Peyer's patch (tissue), 4 donors: ENCODE measurements around the gene OR52N1.

Experiments
- POLR2A ChIP-seq, 2 donors: fragments of 450-650 bp; IDR thresholded peaks; one replicate each; pipeline ENCODE4 v1.5.1; 2017; ENCODE audit warnings: antibody characterized with exemption in 2 of 2, mild to moderate bottlenecking in 2 of 2, moderate library complexity in 2 of 2
- TF ChIP-seq, protein P1 (sequence below), 6 experiments: fragments of 450-650 bp in 4 of 6; fragments of 200-600 bp in 2 of 6; sonication (generic) in 1 of 6; IDR thresholded peaks; one replicate each; pipeline ENCODE4 v1.5.1; 2017 to 2019; ENCODE audit warnings: antibody characterized with exemption in 6 of 6, mild to moderate bottlenecking in 3 of 6, moderate library complexity in 1 of 6

DNA sequence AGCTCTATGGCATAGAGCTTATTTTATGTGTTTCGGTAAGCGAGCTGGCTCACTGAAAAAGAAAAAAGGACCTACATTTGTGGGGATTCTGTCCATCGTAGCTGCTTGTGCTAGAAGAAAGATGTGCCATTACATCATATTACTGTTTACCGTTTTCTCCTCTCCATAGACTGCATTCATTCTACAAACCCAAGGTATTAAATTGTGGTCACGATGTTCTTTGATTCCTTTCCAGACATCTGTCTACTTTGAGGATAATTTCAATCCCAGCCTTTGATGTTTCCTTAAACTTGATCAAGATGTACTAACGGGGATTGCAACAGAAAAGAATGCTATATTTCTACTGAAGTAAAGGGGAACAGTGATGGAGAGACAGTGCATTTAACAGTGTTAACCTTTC lies 5.5 kb upstream of the OR52N1 start:
- TF ChIP-seq, protein P1, sequence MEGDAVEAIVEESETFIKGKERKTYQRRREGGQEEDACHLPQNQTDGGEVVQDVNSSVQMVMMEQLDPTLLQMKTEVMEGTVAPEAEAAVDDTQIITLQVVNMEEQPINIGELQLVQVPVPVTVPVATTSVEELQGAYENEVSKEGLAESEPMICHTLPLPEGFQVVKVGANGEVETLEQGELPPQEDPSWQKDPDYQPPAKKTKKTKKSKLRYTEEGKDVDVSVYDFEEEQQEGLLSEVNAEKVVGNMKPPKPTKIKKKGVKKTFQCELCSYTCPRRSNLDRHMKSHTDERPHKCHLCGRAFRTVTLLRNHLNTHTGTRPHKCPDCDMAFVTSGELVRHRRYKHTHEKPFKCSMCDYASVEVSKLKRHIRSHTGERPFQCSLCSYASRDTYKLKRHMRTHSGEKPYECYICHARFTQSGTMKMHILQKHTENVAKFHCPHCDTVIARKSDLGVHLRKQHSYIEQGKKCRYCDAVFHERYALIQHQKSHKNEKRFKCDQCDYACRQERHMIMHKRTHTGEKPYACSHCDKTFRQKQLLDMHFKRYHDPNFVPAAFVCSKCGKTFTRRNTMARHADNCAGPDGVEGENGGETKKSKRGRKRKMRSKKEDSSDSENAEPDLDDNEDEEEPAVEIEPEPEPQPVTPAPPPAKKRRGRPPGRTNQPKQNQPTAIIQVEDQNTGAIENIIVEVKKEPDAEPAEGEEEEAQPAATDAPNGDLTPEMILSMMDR (IDR thresholded peaks at IDR 0.05) = no peak
- no peak for TF ChIP-seq POLR2A (IDR thresholded peaks at IDR 0.05)
